GM18868 (cell line): Measurements from ENCODE around the gene ASB13.

Source experiments
- ATAC-seq: cut with Tn5 transposase; IDR thresholded peaks from one replicate; pipeline ENCODE4 v1.9.1; 2021; ENCODE audit warnings: mild to moderate bottlenecking, moderate library complexity; ENCODE audit not compliant: unreplicated experiment

ASB13 gene

GRCh38 chr10:5591336-5591824, 75.0 kb downstream of the ASB13 start:
- ATAC-seq, result no peak

GRCh38 chr10:5590816-5591215, 75.6 kb downstream of the ASB13 start:
- no peak for ATAC-seq

GRCh38 chr10:5589661-5590511, 76.5 kb downstream of the ASB13 start:
- no peak for ATAC-seq

- no peak for ATAC-seq
Observed at GRCh38 chr10:5589011-5589660, 77.3 kb downstream of the ASB13 start.
